Coronary artery (tissue), 2 donors: ENCODE data around the gene TMEM244.
A peak's percentile ranks its signal among the peaks of the same experiment; 100 is the strongest.

Experiments
- DNase-seq: peaks from one replicate; pipeline ENCODE4 v3.0.0-alpha.2; 2017; ENCODE audit warnings: low spot score
- H3K27ac ChIP-seq, 2 donors: fragments of 200-600 bp; sonication (generic); one replicate each; pipeline ENCODE4 v1.5.1; 2016 to 2019
- H3K4me3 ChIP-seq: fragments of 200-600 bp; sonication (generic); 2 replicates; pipeline ENCODE4 v1.5.1; 2016; ENCODE audit warnings: mild to moderate bottlenecking, moderate library complexity
- CTCF ChIP-seq: fragments of 200-600 bp; sonication (generic); IDR thresholded peaks from one replicate; pipeline ENCODE4 v1.5.1; 2019; ENCODE audit warnings: antibody characterized with exemption

The TMEM244 gene

GRCh38 chr6:129860908-129861665 is at the start of gene TMEM244:
Gene TMEM244 (minus strand): TSS chr6:129861315. CDS start chr6:129861188, 127 bp downstream.
- no peak for DNase-seq
- TF ChIP-seq CTCF: no peak
- H3K27ac ChIP-seq: no peak within 1 kb of the TSS
- peak within 1 kb of the TSS; percentile 27 for H3K4me3 ChIP-seq

- Histone ChIP-seq H3K27ac (no peak overlapping the region), H3K4me3 (no peak overlapping the region)
- TF ChIP-seq CTCF: no peak
- DNase-seq: no peak
These were observed 47.7 kb upstream of the TMEM244 start for GRCh38 chr6:129908858-129909257.

- Histone ChIP-seq H3K27ac (no peak overlapping the region), H3K4me3 (no peak overlapping the region)
- DNase-seq: no peak
- TF ChIP-seq CTCF: no peak
These were observed 47.2 kb upstream of the TMEM244 start for GRCh38 chr6:129908356-129908755.

- H3K4me3 ChIP-seq: no peak overlapping the region
- no peak for DNase-seq
- H3K27ac ChIP-seq: no peak overlapping the region
- no peak for TF ChIP-seq CTCF
These were observed 45.5 kb upstream of the TMEM244 start for GRCh38 chr6:129906515-129907077.

GRCh38 chr6:129903082-129903481 is 42.0 kb upstream of the TMEM244 start:
- Histone ChIP-seq H3K27ac (no peak overlapping the region), H3K4me3 (no peak overlapping the region)
- no peak for DNase-seq
- TF ChIP-seq CTCF: no peak

GRCh38 chr6:129902681-129903080 is 41.6 kb upstream of the TMEM244 start:
- Histone ChIP-seq H3K4me3 (no peak overlapping the region), H3K27ac (no peak overlapping the region)
- DNase-seq: no peak
- TF ChIP-seq CTCF: no peak

- H3K4me3 ChIP-seq: no peak overlapping the region
- DNase-seq: no peak
- H3K27ac ChIP-seq: no peak overlapping the region
- no peak for TF ChIP-seq CTCF
These were observed 40.8 kb upstream of the TMEM244 start for GRCh38 chr6:129901910-129902309.
